NCI-H1417 (cell line): ENCODE data around the gene TSPEAR.

Experiments used
- DNase-seq, 3 experiments: peaks; one replicate each; lab custom pipeline; 2025; lab: John Stamatoyannopoulos, UW

TSPEAR gene

GRCh38 chr21:44486302-44486701 lies 225.1 kb downstream of the TSPEAR start:
- DNase-seq: no peak

DNA sequence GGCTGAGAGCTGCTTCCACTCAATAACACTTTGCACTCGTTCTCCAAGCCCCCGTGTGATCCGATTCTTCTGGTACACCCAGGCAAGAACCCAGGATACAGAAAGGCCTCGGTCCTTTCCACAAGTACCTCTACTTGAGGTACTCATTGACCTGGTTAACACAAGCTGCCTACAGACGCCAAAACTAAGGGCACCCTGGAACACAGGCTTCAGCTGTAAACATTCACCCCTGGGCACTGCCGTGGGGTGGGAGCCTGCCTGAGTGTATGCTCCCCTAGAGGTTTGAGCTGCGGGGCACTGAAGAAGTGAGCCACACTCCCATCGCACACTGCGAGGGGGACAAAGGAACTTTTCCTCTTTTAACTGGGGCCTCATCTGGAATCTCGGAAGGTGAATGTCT lies 225.6 kb downstream of the TSPEAR start:
- DNase-seq: no peak

DNA sequence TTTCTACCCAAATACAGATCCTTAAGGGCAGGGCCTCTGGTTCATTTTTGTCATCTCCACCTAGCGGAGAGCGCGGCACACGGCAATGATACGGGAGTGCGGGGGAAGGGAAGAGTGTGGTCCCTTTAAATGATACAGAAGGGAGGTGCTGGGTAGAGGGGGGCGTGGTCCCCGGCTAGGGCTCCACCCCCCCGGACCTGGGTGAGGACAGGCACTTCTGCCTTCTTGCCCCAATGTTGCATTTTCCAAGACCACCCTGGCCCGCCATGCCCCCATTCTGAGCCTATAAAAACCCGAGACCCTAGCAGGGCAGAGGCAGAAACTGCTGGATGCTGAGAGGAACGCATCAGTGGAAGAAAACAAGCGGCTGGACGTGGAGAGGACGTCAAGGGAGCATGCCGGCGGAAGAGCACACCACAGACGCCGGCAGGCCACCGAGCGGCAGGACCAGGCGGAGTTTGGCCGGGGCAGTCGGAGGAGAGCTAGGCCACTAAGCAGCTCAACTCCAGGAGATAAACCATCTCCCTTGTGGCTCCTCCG lies 226.0 kb downstream of the TSPEAR start:
- peak in 1 of 3 experiments; percentile 28 for DNase-seq

GRCh38 chr21:44484498-44485253 lies 226.7 kb downstream of the TSPEAR start:
- no peak for DNase-seq

GRCh38 chr21:44483288-44484237 lies 227.8 kb downstream of the TSPEAR start:
- no peak for DNase-seq

- no peak for DNase-seq
These were observed 228.6 kb downstream of the TSPEAR start for GRCh38 chr21:44482581-44483287.

DNA sequence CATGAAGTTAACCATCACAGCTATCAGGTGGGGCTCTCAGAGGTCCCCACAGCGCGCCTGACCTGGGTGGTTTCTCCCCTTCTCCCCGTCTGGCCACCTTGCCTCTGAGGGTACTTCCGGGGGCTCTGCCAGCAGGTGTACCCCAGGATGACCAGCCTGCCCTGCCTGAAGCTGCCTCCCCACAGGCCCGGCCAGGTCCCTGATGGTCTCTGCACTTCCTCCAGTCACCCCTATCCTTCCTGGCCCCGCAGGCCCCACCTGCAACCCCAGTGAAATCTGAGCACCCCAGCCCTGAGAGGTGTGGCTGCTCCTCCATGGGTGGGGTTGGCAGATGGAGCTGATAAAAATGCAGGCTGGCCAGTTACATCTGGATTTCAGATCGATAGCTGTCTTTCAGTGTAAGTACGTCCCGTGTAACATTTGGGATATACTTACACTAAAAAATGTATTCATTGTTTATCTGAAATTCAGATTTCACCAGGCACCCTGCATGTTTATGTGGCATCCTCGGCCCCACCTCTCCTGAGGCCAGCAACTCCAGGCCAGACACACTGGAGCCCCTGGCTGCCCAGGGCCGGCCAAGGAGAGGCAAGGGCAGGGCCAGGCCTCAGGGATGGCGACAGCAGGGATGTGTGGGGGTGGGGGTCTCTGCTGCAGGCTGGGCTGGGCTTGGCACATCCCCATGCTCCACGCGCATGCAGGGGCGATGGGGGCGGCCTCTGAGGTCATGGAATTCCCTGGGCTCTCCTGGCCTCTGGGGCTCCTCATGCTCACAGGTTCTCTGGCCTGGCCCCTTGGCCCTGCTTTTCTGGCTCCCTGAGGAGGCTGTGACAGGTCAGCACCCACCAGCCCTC lies 230.9 kb downstream of the TSPEAR start:
- DNase-seq: no peak

DNA sequence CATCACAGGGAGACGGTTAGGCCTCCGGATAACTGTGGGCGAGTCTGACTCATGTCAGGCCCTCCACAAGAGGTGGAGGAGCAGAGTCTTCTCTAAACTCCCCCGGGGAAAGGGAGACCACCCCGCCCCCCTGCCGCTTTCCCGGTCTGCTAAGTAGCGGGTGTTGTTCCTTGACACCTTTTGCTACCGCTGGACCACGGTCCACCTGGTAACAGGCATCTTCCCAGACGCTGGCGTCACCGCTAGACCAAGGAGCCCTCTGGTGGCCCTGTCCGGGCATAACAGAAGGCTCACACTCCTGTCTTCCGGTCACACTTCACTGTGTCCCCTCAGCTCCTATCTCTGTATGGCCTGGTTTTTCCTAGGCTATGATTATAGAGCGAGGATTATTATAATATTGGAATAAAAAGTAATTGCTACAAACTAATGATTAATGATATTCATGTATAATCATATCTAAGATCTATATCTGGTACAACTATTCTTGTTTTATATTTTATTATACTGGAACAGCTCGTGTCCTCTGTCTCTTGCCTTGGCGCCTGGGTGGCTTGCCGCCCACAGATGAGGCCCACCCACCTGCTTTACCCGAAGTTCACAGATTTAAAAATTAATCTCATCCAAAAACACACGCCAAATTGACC lies 231.7 kb downstream of the TSPEAR start:
- DNase-seq: peak in 1 of 3 experiments; percentile 52

DNA sequence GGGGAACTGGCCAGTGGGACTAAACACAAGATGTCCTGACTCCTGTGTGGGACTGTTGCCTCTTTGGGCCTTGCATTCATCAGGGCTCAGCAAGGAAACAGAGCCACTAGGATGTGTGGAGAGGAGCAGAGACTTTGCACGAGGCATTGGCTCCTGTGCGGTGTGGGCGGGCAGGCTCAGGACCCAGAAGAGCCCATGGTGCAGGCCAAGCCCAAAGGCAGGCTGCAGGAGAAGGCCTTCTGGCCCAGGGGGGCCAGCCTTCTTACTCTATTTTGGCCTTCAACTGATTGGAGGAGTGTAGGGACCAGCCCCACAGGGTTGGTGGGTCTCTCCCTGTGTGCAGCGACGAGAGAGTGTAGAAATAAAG lies 232.6 kb downstream of the TSPEAR start:
- DNase-seq: no peak

GRCh38 chr21:44478124-44478800 lies 233.1 kb downstream of the TSPEAR start:
- DNase-seq: no peak

GRCh38 chr21:44477712-44478111 lies 233.7 kb downstream of the TSPEAR start:
- DNase-seq: peak in 1 of 3 experiments; percentile 66

- DNase-seq: peak in 2 of 3 experiments; percentile 66 to 77
These were observed 234.2 kb downstream of the TSPEAR start for GRCh38 chr21:44477131-44477530.

DNA sequence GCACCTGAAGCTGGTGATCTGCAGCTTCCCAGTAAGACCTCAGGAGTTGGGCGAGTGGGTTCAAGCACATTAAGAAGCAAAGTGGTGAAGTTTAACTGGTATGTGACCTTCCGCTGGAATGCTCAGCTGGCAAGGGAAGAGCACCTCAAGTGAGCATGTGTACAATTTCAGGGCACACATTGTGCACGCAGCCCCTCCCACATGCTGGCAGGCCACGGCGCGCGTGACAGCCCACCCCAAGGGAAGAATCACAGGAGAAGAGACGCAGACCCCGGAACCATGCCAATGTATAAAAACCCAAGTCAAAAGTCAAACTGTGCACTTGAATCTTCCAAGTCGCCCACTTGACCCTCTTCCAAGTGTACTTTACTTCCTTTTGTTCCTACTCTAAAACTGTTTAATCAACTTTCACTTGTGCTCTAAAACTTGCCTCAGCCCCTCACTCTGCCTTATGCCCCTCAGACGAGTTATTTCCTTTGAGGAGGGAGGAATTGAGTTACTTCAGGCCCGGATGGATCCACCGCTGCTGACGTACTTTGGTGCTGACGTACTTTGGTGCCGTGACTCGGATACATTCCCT lies 236.0 kb downstream of the TSPEAR start:
- DNase-seq: no peak

GRCh38 chr21:44473915-44474555 lies 237.3 kb downstream of the TSPEAR start:
- DNase-seq: no peak

- DNase-seq: no peak
These were observed 239.4 kb downstream of the TSPEAR start for GRCh38 chr21:44471996-44472395.

DNA sequence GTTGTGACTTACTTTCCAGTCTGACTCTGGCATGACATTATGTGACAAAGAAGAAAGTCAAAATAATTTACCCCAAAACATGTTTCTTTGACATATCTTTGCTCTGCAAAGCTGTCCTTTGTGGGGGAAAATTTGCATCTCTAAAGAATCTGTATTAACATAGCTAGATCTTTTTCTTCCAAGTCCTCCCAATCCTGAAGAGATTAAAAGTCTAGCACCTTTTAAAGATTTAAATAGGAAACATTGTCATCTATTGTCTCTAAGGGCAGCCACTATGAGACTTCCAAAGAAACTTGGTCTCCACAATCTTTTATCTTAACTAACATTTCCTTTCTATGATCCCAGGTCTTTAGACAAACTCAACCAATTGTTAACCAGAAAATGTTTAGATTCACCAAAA lies 240.0 kb downstream of the TSPEAR start:
- no peak for DNase-seq

DNA sequence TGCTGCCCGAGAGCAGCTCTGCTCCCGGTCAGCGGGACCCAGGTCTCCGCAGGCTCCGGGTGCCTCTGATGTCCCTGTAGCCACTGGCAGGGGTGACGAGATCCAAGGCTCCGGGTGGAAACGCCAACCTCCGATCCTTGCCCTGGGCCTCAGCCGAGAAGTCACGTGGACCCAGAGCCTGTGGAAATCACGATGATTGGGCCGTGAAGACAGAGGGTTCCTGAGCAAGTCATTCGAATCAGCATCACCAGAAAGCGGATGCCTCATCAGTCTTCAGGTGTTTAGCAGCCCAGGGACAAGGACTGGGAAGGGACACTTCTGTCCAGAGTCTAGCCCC lies 243.5 kb downstream of the TSPEAR start:
- no peak for DNase-seq

DNA sequence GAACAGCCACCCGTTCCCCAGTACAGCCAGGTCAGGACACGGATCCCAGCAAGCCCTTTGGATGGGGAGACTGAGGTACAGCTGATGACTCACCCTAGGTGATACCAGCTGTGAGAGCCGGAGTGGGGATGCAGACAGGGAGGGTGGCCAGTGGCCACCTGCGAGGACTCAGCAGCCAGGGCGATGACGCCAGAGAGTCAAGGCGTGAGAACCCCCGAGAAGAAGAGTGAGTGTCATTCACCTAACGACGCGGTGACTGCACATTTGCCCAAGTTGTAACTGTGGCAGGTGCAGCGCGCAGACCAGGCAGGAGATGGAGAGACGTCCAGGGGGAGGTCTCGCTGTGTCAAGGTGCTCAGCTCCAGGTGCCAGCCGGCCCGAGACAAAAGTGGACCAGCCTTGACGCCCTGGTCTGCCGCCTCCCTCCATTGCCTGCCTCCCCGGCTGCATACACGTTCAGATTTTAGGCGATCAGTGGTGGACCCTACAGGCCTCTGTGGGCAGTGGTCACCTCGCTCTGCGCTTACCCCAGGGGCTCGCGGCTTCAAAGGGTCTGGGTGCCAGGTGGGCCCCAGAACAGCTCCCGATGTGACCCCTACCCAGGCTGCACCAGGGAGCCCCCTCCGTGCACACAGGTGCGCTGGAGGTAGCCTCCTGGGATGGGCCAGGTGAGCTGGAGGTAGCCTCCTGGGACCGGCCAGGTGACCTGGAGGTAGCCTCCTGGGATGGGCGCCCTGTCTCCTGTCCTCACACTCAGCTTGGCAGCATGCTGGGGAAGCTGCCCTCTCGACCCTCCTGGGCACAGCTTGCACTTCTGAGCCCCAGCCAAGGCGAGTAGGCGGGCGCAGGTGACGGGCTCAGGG lies 244.1 kb downstream of the TSPEAR start:
- peak in 1 of 3 experiments; percentile 45 for DNase-seq
